HG03039 (cell line): ENCODE measurements around the gene PRKCQ.

Source experiments
- ATAC-seq: cut with Tn5 transposase; IDR thresholded peaks from one replicate; pipeline ENCODE4 v1.9.1; 2021; ENCODE audit warnings: mild to moderate bottlenecking, moderate library complexity; ENCODE audit not compliant: unreplicated experiment

Gene PRKCQ

DNA sequence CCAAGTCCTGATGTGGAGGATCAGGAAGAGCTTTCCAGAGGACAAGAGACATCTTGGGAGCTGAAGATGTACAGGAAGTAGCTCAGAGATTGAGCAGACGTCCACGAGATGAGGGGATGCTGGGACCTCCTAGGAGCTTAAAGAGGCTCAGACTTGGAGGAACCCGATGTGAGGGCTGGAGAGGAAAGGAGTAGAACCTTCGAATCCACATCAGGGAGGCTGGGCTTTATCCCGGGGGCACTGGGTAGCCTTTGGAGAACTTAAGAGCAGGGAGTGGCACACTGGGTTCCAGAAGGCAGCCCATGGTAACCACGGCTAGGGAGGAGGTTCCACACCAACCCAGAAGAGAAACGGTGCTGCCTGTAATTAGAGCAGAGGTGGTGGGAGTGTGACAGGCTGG is 10.8 kb downstream of the PRKCQ start:
- ATAC-seq, result no peak

DNA sequence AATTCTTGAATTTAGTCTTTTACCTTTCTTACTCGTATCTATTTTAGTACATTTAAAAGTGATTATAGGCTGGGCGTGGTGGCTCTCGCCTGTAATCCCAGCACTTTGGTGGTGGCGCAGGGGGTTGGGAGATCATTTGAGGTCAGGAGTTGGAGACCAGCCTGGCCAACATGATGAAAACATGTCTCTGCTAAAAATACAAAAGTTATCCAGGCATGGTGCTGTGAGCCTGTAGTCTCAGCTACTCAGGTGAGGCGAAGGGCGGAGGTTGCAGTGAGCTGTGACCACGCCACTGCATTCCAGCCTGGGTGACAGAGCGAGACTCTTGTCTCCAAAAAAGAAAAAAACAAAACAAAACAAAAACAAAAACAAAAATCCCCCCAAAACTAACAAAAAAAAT is 12.2 kb downstream of the PRKCQ start:
- ATAC-seq, result no peak

GRCh38 chr10:6567203-6567703 is 12.8 kb downstream of the PRKCQ start:
- ATAC-seq, result no peak

GRCh38 chr10:6565588-6565987 is 14.5 kb downstream of the PRKCQ start:
- ATAC-seq, result no peak

- ATAC-seq, result no peak
These were observed 15.7 kb downstream of the PRKCQ start for GRCh38 chr10:6564367-6564766.

- no peak for ATAC-seq
These were observed 16.3 kb downstream of the PRKCQ start for GRCh38 chr10:6563731-6564130.

- no peak for ATAC-seq
These were observed 17.0 kb downstream of the PRKCQ start for GRCh38 chr10:6563075-6563474.

- no peak for ATAC-seq
These were observed 17.9 kb downstream of the PRKCQ start for GRCh38 chr10:6562221-6562620.

DNA sequence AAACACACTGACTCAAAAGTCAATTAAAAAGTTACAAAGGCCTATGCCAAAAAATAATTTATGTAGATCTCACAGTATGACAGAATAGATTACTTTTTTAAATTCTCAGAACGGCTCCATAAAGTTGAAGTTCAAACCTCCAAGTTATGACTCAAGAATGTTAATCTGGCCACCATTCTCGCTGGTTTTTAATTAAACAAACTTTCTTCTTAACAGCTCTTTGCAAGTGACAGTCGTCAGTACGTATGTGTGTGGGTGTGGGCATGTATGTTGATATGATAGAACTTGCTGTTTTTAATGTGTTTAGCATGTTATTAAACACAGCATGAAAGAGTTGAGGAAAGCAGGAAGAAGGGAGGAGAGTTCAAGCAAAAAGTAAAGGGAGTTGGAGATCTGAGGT is 18.5 kb downstream of the PRKCQ start:
- no peak for ATAC-seq

GRCh38 chr10:6558759-6559461 is 21.2 kb downstream of the PRKCQ start:
- ATAC-seq, result no peak

GRCh38 chr10:6558272-6558671 is 21.8 kb downstream of the PRKCQ start:
- no peak for ATAC-seq

DNA sequence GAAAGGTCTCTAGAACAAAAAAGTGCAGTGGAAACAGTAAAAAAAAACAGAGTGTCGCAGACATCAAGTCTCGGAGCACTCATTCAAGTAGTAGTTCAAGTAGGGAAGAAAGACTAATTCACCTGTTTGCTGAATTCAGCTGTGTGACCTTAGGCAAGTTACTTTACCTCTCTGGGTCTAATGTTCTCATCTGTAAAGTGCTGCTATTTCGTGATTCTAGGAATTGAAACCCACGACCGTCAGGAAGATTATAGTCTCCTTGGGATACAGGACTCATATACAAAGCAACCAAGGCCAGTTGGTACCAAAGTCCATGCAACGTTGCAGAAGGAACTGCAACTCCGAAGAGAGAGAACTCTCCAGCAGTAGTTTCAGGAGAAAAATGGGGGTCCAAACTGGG is 26.1 kb downstream of the PRKCQ start:
- ATAC-seq, result no peak

DNA sequence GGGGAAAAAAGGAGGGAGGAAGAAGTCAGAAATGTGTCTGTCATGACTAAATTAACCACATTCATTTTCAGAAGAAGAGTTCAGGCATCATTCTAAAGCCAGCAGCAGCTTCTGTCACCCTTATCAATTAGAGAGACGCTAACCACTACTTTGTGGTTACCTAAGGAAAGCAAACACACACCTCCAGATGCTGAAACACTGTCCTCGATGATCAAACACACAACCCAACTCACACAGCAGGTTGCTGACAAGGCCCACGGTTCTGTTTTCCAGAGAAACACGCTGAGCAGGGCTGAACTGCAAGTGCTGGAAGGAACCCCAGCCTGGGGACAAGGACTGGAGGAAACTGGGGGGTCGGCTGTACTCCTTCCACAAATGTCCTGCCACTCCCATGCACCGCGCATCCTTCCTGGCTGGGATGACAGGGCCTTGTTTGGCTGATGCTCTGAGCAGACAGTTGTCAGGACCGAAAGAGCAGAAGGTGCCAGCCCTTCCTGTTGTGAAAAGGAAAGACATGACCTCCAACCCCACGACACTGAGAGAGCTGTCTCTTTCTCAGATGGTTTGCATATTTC is 36.6 kb downstream of the PRKCQ start:
- no peak for ATAC-seq

DNA sequence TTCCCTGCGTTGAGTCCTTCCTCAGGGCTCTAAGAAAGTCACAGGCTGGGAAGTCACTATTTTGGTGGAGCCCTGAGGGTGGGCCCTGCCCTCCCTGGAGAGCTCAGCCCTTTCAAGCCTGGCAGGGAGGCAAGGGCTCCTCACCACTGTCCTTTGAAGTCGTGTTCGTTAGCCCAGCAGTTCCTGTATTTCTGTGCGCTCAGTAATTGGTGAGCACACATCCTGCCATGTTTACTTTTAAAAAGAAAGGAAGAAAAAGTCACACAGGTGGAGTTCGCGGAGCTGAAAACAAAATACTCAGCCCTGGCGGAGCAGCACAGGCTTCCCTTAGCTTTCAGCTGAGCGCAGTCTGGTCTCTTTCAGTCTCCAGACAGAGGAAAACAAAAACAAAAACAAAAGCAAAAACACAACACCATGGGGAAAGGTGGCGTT is 37.1 kb downstream of the PRKCQ start:
- ATAC-seq, result no peak

GRCh38 chr10:6539833-6540232 is 40.2 kb downstream of the PRKCQ start:
- ATAC-seq, result no peak

- ATAC-seq, result no peak
These were observed 42.3 kb downstream of the PRKCQ start for GRCh38 chr10:6537770-6538169.

- ATAC-seq, result no peak
These were observed 44.0 kb downstream of the PRKCQ start for GRCh38 chr10:6536102-6536501.

DNA sequence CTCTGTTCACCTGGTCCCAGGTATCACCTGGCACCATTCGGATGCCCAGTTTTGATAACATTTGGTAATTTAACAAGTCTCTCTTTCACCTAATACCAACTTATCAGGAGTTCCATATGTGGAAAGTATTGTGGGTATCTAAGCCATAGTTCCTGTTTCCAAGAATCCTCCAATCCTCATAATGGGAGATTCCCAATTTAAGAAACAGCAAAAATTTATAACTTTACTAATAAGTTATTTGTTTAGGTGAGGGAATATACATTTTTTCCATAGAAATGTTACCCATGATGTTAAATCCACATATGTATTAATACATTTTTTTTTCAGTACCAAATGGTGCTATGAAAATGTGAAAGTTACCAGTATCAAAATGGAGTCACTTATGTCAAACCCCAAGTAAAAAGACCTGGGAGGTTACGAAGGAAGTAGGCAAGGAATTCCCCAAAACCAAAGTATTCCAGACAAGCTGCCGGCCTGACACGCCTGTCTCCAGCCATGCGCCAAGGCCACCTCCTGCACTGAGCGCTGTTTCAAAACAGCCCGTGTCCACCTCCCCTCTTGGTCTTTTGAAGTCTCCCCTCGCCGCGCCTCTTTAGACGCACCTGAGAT is 44.8 kb downstream of the PRKCQ start:
- no peak for ATAC-seq

DNA sequence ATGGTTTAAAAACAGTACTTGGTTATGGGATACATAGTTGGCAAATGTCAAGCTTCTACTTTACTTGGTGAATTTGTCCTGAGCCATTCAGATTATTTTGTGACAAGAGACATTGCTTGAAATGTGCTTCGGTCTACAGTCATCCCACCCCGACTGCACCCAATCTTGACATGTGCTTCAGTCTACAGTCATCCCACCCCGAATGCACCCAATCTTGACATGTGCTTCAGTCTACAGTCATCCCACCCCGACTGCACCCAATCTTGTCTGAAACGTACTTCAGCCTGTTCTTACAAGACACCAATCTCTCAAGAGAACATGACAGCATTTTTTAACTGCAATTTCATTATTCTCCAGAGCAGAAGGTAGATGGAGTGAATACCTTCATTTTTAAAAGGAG is 47.8 kb downstream of the PRKCQ start:
- no peak for ATAC-seq

GRCh38 chr10:6530966-6531365 is 49.1 kb downstream of the PRKCQ start:
- no peak for ATAC-seq

GRCh38 chr10:6530211-6530840 is 49.8 kb downstream of the PRKCQ start:
- ATAC-seq, result no peak
